HEK293 (cell line): Measurements from ENCODE around the gene MACROH2A2.

ENCODE experiments used
- CTCF ChIA-PET: fragments of 350-600 bp; formaldehyde crosslinking; extraction: SDS; loops from one replicate; lab custom pipeline; 2021; ENCODE audit warnings: antibody characterized with exemption; lab: Yijun Ruan, JAX
- POLR2A ChIA-PET: fragments of 300-600 bp; formaldehyde crosslinking; extraction: SDS; loops from one replicate; lab custom pipeline; 2020; ENCODE audit warnings: antibody characterized with exemption, inconsistent platforms; lab: Yijun Ruan, JAX
- H3K27ac ChIP-seq: fragments of 200-500 bp; sonication (Bioruptor generic); 2 replicates; pipeline ENCODE4 v1.5.1; 2014; ENCODE audit warnings: low read depth, low read length, control low read depth, inconsistent platforms; ENCODE audit errors: extremely low read depth
- H3K36me3 ChIP-seq, 2 experiments: fragments of 200-500 bp in 1 of 2; sonication (Bioruptor generic) in 1 of 2; 1 replicate in 1 of 2; 2 replicates in 1 of 2; pipeline ENCODE4 v1.5.1; 2014 to 2017; ENCODE audit warnings: inconsistent platforms in 2 of 2, low read length in 2 of 2; ENCODE audit not compliant: control insufficient read depth in 2 of 2, insufficient read depth in 1 of 2
- H3K4me1 ChIP-seq: fragments of 200-500 bp; sonication (Bioruptor generic); 2 replicates; pipeline ENCODE4 v1.5.1; 2014; ENCODE audit warnings: mild to moderate bottlenecking, low read length, inconsistent platforms; ENCODE audit not compliant: control insufficient read depth, insufficient read depth
- H3K4me3 ChIP-seq: 2 replicates; pipeline ENCODE4 v1.5.1; 2011; ENCODE audit warnings: low read depth, mild to moderate bottlenecking, control low read depth, low read length, moderate library complexity
- H3K9me3 ChIP-seq: fragments of 200-500 bp; sonication (Bioruptor generic); 2 replicates; pipeline ENCODE4 v1.5.1; 2014; ENCODE audit warnings: low read depth, low read length, inconsistent platforms; ENCODE audit not compliant: control insufficient read depth, insufficient read depth
- FEZF1 ChIP-seq: fragments of 450-650 bp; formaldehyde crosslinking; IDR thresholded peaks from 2 replicates; pipeline ENCODE4 v1.5.1; 2016; ENCODE audit warnings: missing biosample characterization, missing genetic modification characterization
- GLI2 ChIP-seq: fragments of 450-650 bp; formaldehyde crosslinking; IDR thresholded peaks from 2 replicates; pipeline ENCODE4; 2017; ENCODE audit warnings: missing biosample characterization, missing genetic modification characterization, low read depth, borderline replicate concordance
- GLIS2 ChIP-seq: fragments of 450-650 bp; formaldehyde crosslinking; IDR thresholded peaks from 2 replicates; pipeline ENCODE4 v1.5.1; 2016; ENCODE audit warnings: missing biosample characterization, missing genetic modification characterization
- KLF10 ChIP-seq: fragments of 450-650 bp; IDR thresholded peaks from 2 replicates; pipeline ENCODE4 v1.5.1; 2018; ENCODE audit warnings: missing biosample characterization, mild to moderate bottlenecking, missing genetic modification characterization
- KLF9 ChIP-seq: fragments of 450-650 bp; formaldehyde crosslinking; IDR thresholded peaks from 2 replicates; pipeline ENCODE4 v1.5.1; 2016; ENCODE audit warnings: missing biosample characterization, missing genetic modification characterization, low read depth
- MZF1 ChIP-seq: fragments of 450-650 bp; formaldehyde crosslinking; IDR thresholded peaks from 2 replicates; pipeline ENCODE4 v1.5.1; 2017; ENCODE audit warnings: missing biosample characterization, missing genetic modification characterization, borderline replicate concordance
- SALL2 ChIP-seq: fragments of 450-650 bp; formaldehyde crosslinking; IDR thresholded peaks from 2 replicates; pipeline ENCODE4 v1.5.0; 2017; ENCODE audit warnings: missing biosample characterization, mild to moderate bottlenecking, missing genetic modification characterization, borderline replicate concordance
- TCF7L2 ChIP-seq: IDR thresholded peaks from 2 replicates; pipeline ENCODE4 v1.6.1; 2011; ENCODE audit warnings: low read depth, mild to moderate bottlenecking, inconsistent platforms, low read length, moderate library complexity, borderline replicate concordance
- ZFP3 ChIP-seq: fragments of 450-650 bp; formaldehyde crosslinking; IDR thresholded peaks from 2 replicates; pipeline ENCODE4 v1.5.1; 2016; ENCODE audit warnings: low read depth, missing biosample characterization, missing genetic modification characterization
- ZNF146 ChIP-seq: fragments of 450-650 bp; formaldehyde crosslinking; IDR thresholded peaks from 2 replicates; pipeline ENCODE4 v1.5.1; 2016; ENCODE audit warnings: missing biosample characterization, missing genetic modification characterization
- ZNF23 ChIP-seq: fragments of 450-650 bp; formaldehyde crosslinking; IDR thresholded peaks from 2 replicates; pipeline ENCODE4 v1.5.1; 2016; ENCODE audit warnings: missing biosample characterization, missing genetic modification characterization, borderline replicate concordance
- ZNF26 ChIP-seq: fragments of 450-650 bp; formaldehyde crosslinking; IDR thresholded peaks from 2 replicates; pipeline ENCODE4 v1.5.1; 2016; ENCODE audit warnings: missing biosample characterization, missing genetic modification characterization
- ZNF266 ChIP-seq: fragments of 450-650 bp; formaldehyde crosslinking; IDR thresholded peaks from 2 replicates; pipeline ENCODE4 v1.5.1; 2016; ENCODE audit warnings: missing biosample characterization, missing genetic modification characterization, low read depth
- ZNF350 ChIP-seq: fragments of 450-650 bp; formaldehyde crosslinking; IDR thresholded peaks from 2 replicates; pipeline ENCODE4 v1.5.0; 2017; ENCODE audit warnings: missing biosample characterization, mild to moderate bottlenecking, missing genetic modification characterization
- ZNF391 ChIP-seq: fragments of 450-650 bp; formaldehyde crosslinking; IDR thresholded peaks from 2 replicates; pipeline ENCODE4 v1.5.1; 2016; ENCODE audit warnings: low read depth, missing biosample characterization, missing genetic modification characterization, borderline replicate concordance
- ZNF521 ChIP-seq: fragments of 450-650 bp; formaldehyde crosslinking; IDR thresholded peaks from 2 replicates; pipeline ENCODE4 v1.5.1; 2017; ENCODE audit warnings: missing biosample characterization, mild to moderate bottlenecking, missing genetic modification characterization
- ZNF645 ChIP-seq: fragments of 450-650 bp; formaldehyde crosslinking; IDR thresholded peaks from 2 replicates; pipeline ENCODE4; 2016; ENCODE audit warnings: missing biosample characterization, missing genetic modification characterization
- ZNF658 ChIP-seq: fragments of 450-650 bp; formaldehyde crosslinking; IDR thresholded peaks from 2 replicates; pipeline ENCODE4; 2016; ENCODE audit warnings: missing biosample characterization, missing genetic modification characterization
- ZNF830 ChIP-seq: fragments of 450-650 bp; IDR thresholded peaks from 2 replicates; pipeline ENCODE4 v1.5.0; 2018; ENCODE audit warnings: missing biosample characterization, missing genetic modification characterization, low read depth, mild to moderate bottlenecking, moderate library complexity
- ZSCAN5A ChIP-seq: fragments of 450-650 bp; formaldehyde crosslinking; IDR thresholded peaks from 2 replicates; pipeline ENCODE4 v1.5.1; 2016; ENCODE audit warnings: missing biosample characterization, missing genetic modification characterization
- ZXDB ChIP-seq: fragments of 450-650 bp; formaldehyde crosslinking; IDR thresholded peaks from 2 replicates; pipeline ENCODE4 v1.5.1; 2016; ENCODE audit warnings: missing biosample characterization, missing genetic modification characterization

MACROH2A2 gene

GRCh38 chr10:70123817-70124216 lies 71.2 kb downstream of the MACROH2A2 start:
- no peak for TF ChIP-seq ZNF658
- TF ChIP-seq ZNF521 (tag by site-specific recombination): no peak
- no peak for TF ChIP-seq MZF1
- TF ChIP-seq ZNF266 (tag by site-specific recombination): no peak
- Histone ChIP-seq H3K27ac (no peak overlapping the region), H3K9me3 (no peaks in the 10 kb centered on the region), H3K36me3 (peaks cover 0 to 5% of the 10 kb centered on the region in 2 experiments; a peak in 1 of 3 replicates), H3K4me1 (no peaks in the 10 kb centered on the region), H3K4me3 (no peak overlapping the region)
- ChIA-PET POLR2A (no interaction called here), CTCF (interaction anchor here (1.5 kb wide), 1 partner anchor 241 kb away, joined by 4 read pairs; no protein-coding TSS in a partner anchor)

- H3K36me3 ChIP-seq: peaks cover 0 to 5% of the 10 kb centered on the region in 2 experiments; a peak in 1 of 3 replicates
- no peaks in the 10 kb centered on the region for H3K4me1 ChIP-seq
- no peaks in the 10 kb centered on the region for H3K9me3 ChIP-seq
- no peak overlapping the region for H3K4me3 ChIP-seq
- ChIA-PET POLR2A (no interaction called here), CTCF (interaction anchor here (1.0 to 1.5 kb wide), 2 partner anchors 224 to 240 kb away, joined by 4 read pairs; no protein-coding TSS in a partner anchor)
- no peak overlapping the region for H3K27ac ChIP-seq
- TF ChIP-seq ZNF350 (tag by site-specific recombination) (no peak), ZFP3 (tag by site-specific recombination) (no peak), KLF10 (tag by site-specific recombination) (no peak), KLF9 (tag by site-specific recombination) (no peak), SALL2 (tag by site-specific recombination) (no peak), TCF7L2 (no peak), ZSCAN5A (tag by site-specific recombination) (no peak), ZNF645 (tag by site-specific recombination) (no peak), ZNF830 (tag by site-specific recombination) (no peak), GLI2 (no peak), ZNF23 (no peak), ZNF391 (no peak), ZNF26 (tag by site-specific recombination) (no peak), ZNF146 (tag by site-specific recombination) (no peak), FEZF1 (tag by site-specific recombination) (no peak), GLIS2 (tag by site-specific recombination) (no peak), ZXDB (tag by site-specific recombination) (no peak)
- TF ChIP-seq, all 188 proteins: peak for 0
Observed at GRCh38 chr10:70124415-70124814, 71.8 kb downstream of the MACROH2A2 start.
